Testis (tissue), 5 donors: ENCODE data around the gene OAS2. TPM values are rescaled to one million over a fixed set of nuclear protein-coding genes. Genes with fewer than 3 reads are reported as not detected.

Source experiments
- DNase-seq: peaks from one replicate; pipeline ENCODE4 v3.0.0-alpha.2; 2019
- H3K27ac ChIP-seq, 2 donors: fragments of 200-600 bp; sonication (generic); one replicate each; pipeline ENCODE4 v1.5.1; 2019
- H3K27me3 ChIP-seq: fragments of 200-600 bp; sonication (generic); one replicate; pipeline ENCODE4 v1.5.1; 2019
- H3K36me3 ChIP-seq: fragments of 200-600 bp; sonication (generic); one replicate; pipeline ENCODE4 v1.5.1; 2017; ENCODE audit warnings: low read depth; ENCODE audit errors: missing control alignments
- H3K4me1 ChIP-seq: fragments of 200-600 bp; sonication (generic); one replicate; pipeline ENCODE4 v1.5.1; 2019
- H3K4me3 ChIP-seq, 2 donors: fragments of 200-600 bp; sonication (generic); one replicate each; pipeline ENCODE4 v1.5.1; 2017 to 2019
- H3K9me3 ChIP-seq: fragments of 200-600 bp; sonication (generic); one replicate; pipeline ENCODE4 v1.5.1; 2017
- POLR2A ChIP-seq: fragments of 450-650 bp; IDR thresholded peaks from one replicate; pipeline ENCODE4 v1.6.1; 2017; ENCODE audit warnings: antibody characterized with exemption, mild to moderate bottlenecking, moderate library complexity
- WGBS, 2 donors: methylation state at CpG; one replicate each; pipeline ENCODE4 v1.1.5; 2018; 5-methylcytosine and 5-hydroxymethylcytosine counted together
- intact Hi-C: fragments of 100-400 bp; cut with DNase I; formaldehyde crosslinking; loops from one replicate; pipeline ENCODE4 v1.15.1; 2023; ENCODE audit warnings: low total_unique reads
- long read RNA-seq, 2 donors: transcript quantifications; one replicate each; lab custom pipeline, GENCODE V29; 2026
- polyA plus RNA-seq: library from polyadenylated mRNA; stranded (reverse); fragments of 350-450 nt; fragmentation: Illumina TruSeq; extraction: RNeasy Lipid Tissue Mini Kit (QIAGEN cat#74804); gene quantifications from one replicate; pipeline ENCODE4 v1.2.3, GENCODE V29; 2014; ENCODE audit warnings: low read depth, low replicate concordance; ENCODE audit not compliant: insufficient read depth
- total RNA-seq, 2 donors: library from RNA; depleted of rRNA; stranded (reverse); fragments of >200 nt; gene quantifications; one replicate each; pipeline ENCODE4 v1.2.3, GENCODE V29; 2016
- TF ChIP-seq, protein P1 (sequence below), 3 experiments: fragments of 450-650 bp in 2 of 3; fragments of 200-600 bp in 1 of 3; sonication (generic) in 1 of 3; IDR thresholded peaks; one replicate each; pipeline ENCODE4 v1.5.1; 2016 to 2019; ENCODE audit warnings: antibody characterized with exemption in 3 of 3, mild to moderate bottlenecking in 2 of 3, moderate library complexity in 1 of 3

Gene OAS2, protein sequence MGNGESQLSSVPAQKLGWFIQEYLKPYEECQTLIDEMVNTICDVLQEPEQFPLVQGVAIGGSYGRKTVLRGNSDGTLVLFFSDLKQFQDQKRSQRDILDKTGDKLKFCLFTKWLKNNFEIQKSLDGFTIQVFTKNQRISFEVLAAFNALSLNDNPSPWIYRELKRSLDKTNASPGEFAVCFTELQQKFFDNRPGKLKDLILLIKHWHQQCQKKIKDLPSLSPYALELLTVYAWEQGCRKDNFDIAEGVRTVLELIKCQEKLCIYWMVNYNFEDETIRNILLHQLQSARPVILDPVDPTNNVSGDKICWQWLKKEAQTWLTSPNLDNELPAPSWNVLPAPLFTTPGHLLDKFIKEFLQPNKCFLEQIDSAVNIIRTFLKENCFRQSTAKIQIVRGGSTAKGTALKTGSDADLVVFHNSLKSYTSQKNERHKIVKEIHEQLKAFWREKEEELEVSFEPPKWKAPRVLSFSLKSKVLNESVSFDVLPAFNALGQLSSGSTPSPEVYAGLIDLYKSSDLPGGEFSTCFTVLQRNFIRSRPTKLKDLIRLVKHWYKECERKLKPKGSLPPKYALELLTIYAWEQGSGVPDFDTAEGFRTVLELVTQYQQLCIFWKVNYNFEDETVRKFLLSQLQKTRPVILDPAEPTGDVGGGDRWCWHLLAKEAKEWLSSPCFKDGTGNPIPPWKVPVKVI
- total RNA-seq (1 to 10 TPM; 3.2 to 3.5 TPM), polyA plus RNA-seq (9.0 TPM)
- long read RNA-seq, donor 1: 0 reads
- long read RNA-seq, donor 2: 0 reads

DNA sequence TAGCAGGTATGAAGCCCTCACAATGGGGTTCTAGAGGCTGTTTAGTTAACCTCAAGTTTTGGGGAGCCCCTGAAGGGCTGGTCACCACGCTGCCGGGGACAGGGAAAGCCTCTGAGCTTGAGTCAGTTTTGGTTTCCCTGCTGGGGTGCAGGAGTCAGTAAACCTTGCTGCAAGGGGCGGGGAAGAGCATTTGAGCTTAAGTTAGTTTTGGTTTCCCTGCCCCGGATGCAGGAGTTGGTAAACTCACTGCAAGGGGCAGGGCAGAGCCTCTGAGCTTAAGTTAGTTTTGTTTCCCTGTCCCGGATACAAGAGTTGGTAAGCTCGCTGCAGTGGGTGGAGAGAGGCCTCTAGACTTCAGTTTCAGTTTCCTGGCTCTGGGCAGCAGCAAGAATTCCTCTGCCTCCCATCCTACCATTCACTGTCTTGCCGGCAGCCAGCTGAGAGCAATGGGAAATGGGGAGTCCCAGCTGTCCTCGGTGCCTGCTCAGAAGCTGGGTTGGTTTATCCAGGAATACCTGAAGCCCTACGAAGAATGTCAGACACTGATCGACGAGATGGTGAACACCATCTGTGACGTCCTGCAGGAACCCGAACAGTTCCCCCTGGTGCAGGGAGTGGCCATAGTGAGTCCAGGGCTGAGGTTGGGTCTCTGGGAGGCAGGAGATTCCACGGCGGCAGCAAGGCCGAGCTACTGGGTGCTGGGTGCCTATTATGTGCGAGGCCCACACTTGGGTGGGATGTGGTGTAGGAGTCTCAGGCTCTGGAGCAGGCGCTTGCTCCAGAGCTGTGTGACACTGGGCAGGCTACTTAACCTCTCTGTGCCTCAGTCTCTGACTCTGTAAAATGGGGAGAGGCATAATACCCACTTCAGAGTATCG, at the start of gene OAS2:
TSS of gene OAS2 (plus strand) at position 357 of the 878 bp plus-strand sequence. CDS start at position 447, 90 bp downstream.
- DNase-seq: peak; percentile 65
- no peaks in the 10 kb centered on the region for H3K27me3 ChIP-seq
- no peak for TF ChIP-seq POLR2A
- TF ChIP-seq, protein P1, sequence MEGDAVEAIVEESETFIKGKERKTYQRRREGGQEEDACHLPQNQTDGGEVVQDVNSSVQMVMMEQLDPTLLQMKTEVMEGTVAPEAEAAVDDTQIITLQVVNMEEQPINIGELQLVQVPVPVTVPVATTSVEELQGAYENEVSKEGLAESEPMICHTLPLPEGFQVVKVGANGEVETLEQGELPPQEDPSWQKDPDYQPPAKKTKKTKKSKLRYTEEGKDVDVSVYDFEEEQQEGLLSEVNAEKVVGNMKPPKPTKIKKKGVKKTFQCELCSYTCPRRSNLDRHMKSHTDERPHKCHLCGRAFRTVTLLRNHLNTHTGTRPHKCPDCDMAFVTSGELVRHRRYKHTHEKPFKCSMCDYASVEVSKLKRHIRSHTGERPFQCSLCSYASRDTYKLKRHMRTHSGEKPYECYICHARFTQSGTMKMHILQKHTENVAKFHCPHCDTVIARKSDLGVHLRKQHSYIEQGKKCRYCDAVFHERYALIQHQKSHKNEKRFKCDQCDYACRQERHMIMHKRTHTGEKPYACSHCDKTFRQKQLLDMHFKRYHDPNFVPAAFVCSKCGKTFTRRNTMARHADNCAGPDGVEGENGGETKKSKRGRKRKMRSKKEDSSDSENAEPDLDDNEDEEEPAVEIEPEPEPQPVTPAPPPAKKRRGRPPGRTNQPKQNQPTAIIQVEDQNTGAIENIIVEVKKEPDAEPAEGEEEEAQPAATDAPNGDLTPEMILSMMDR (IDR thresholded peaks at IDR 0.05): no peak
- no peaks in the 10 kb centered on the region for H3K4me1 ChIP-seq
- intact Hi-C loops: no loop called here
- peak within 1 kb of the TSS; percentile 53 to 61 for H3K4me3 ChIP-seq
- peak within 1 kb of the TSS; percentile 73 to 87 for H3K27ac ChIP-seq
- no peaks in the 10 kb centered on the region for H3K9me3 ChIP-seq
- H3K36me3 ChIP-seq: no peaks in the 10 kb centered on the region
- WGBS, 2 donors: 22 to 24% methylated on average over 18 to 19 of the region's 19 CpGs

DNA sequence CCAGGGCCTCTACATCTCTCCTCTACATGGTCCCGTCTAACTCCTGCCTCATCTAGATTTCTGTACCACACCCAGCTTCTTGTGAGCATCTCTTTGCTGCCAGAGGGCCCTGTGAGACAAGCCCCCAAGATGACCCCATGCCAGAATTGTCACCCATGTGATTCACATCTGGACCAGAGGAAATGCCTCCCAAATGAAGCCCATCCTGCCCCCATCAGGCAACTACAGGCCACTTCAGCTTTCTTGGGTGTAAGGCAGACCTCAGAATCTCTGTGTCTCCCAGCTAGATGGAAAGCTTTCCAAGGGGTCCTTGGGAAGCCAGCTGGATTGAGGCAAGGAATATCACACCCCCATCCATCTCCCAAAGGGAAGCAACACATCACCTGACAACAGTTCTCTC, 49.3 kb upstream of the OAS2 start:
- Histone ChIP-seq H3K27ac (no peak overlapping the region), H3K4me3 (no peak overlapping the region), H3K4me1 (peaks cover 5% of the 10 kb centered on the region), H3K9me3 (no peaks in the 10 kb centered on the region), H3K36me3 (no peaks in the 10 kb centered on the region), H3K27me3 (no peaks in the 10 kb centered on the region)
- WGBS, 2 donors: 80 to 85% methylated on average over 1 of the region's 1 CpG
- TF ChIP-seq, protein P1 (IDR thresholded peaks at IDR 0.05): no peak
- TF ChIP-seq POLR2A: no peak
- DNase-seq: no peak
- intact Hi-C loops: no loop called here

DNA sequence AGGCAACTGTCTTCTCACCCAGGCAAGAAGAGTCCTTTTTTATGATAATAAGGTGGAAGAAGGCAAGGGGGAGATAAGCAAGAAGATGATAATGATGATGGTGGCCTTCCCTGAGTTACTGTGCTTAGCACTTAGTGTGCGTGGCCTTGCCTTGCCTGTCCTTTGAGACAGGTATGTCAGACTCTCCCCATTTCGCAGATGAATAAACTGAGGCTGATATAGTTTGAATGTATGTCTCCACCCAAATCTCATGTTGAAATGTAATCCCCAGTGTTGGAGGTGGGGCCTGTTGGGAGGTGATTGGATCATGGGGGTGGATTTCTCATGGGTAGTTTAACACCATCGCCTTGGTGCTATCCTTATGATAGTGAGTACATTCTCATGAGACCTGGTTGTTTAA, 48.6 kb upstream of the OAS2 start:
- TF ChIP-seq POLR2A: no peak
- TF ChIP-seq, protein P1 (IDR thresholded peaks at IDR 0.05): no peak

DNA sequence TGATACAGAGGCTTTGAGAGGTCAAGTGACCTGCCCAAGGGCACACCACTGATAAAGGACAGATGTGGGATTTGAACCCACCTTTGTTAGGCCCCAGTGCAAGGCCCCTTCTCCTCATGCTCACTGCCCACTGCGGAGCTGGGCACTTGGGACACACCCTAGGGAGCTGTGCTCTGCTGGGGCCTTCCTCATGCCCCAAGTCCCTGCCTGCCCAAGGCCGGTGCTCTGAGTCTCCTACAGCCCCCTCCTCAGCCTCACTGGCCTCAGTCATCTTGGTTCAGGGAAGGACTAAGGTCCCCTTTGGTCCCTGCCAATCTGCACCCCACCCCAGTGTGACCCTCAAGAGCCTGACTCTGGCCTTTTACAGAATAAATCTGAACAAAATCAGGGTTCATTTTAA, 48.0 kb upstream of the OAS2 start:
- no peak for DNase-seq
- Histone ChIP-seq H3K27me3 (no peaks in the 10 kb centered on the region), H3K4me3 (no peak overlapping the region), H3K4me1 (no peaks in the 10 kb centered on the region), H3K36me3 (no peaks in the 10 kb centered on the region), H3K9me3 (no peaks in the 10 kb centered on the region), H3K27ac (no peak overlapping the region)
- no peak for TF ChIP-seq POLR2A
- TF ChIP-seq, protein P1 (IDR thresholded peaks at IDR 0.05): no peak
- 100% methylated on average over 1 to 2 of the region's 2 CpGs for WGBS, 2 donors
- intact Hi-C loops: no loop called here

More for the DNA sequence above, 48.6 kb upstream of the OAS2 start:
- H3K4me3 ChIP-seq: no peak overlapping the region
- H3K27ac ChIP-seq: no peak overlapping the region
- peaks cover 5% of the 10 kb centered on the region for H3K4me1 ChIP-seq
- DNase-seq: no peak
- no peaks in the 10 kb centered on the region for H3K9me3 ChIP-seq
- no peaks in the 10 kb centered on the region for H3K27me3 ChIP-seq
- no peaks in the 10 kb centered on the region for H3K36me3 ChIP-seq
- intact Hi-C loops: no loop called here
- 88 to 96% methylated on average over 3 of the region's 3 CpGs for WGBS, 2 donors
